ENCODE measurements around the gene EEF1AKMT3.

EEF1AKMT3 gene

DNA sequence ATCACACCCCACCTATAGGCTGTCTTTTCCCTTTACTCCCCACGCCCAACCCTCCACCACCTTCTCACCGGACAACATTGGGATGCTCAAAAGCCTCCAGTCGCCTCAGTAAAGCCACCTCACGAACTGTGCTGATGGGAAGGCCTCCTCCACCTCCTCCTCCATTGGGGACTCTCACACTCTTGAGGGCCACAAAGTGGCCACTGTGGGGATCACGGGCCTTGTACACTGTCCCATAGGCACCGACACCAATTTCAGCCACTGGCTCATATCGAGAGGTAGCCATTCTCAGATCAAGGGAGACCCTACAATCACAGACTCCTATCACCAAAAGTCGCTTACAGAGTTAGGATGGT, 21.0 kb upstream of the EEF1AKMT3 start:
- DNase-seq = no peak

DNA sequence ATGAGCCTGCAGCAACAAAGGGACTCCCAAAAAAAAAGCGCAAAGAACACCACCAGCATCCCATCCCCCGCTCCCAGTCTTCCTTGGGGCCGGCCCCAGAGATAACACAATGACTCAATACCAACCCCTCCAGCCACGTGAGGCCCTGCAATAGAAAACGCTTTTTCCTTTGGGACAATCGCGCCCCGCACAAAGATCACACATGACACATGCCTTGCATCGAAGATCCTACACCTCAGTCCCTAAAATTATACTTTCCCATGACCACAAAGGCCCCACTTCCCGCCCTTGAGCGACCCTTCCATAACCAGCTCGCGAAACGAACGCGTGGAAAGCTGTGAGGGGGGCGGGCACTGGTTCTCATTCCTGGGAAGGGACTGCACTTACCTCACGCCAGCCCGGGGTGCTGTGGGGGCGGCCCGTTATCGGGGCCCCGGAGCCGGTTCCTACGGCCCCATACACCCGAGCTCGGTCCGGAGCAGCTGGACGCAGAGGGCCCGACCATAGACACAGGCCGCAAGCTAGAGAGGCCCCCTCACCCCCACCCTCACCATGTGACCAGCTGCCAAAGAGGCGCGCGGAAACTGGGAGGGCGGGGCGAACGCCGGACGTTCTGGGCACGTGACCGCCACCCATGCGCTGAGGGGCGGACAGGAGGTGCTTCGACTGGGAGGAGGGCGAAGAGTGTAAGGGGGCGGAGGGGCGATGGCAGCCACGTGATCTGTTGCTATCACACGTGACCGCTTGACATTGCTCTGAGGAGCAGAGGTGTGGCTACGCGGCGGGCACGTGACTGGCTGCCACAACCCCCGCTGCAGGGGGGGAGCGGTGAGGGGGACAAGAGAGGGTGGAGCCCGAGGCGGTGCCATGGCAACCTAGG, 20.4 kb upstream of the EEF1AKMT3 start, which contains the start of gene CDK4:
Gene CDK4 (minus strand): TSS at position 523 of the 880 bp plus-strand sequence. CDS start 593 bp downstream, outside the sequence.
- DNase-seq = peak; percentile 98 to 99

DNA sequence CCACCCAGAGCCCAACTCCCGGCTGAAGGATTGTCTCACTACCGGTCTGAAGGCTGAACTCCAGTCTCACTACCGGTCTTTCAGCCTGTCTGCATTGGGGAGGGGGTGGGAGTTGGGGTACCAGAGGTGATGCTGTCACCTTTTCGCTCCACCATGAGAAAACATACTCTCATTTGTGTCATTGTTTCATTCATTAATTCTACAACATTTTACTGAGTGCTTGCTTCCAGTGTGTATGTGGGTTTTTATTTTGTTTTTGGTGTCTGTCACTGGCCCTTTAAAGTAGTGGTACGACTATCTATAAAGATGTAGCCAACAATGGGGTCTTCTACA, 19.8 kb upstream of the EEF1AKMT3 start:
- DNase-seq = no peak

DNA sequence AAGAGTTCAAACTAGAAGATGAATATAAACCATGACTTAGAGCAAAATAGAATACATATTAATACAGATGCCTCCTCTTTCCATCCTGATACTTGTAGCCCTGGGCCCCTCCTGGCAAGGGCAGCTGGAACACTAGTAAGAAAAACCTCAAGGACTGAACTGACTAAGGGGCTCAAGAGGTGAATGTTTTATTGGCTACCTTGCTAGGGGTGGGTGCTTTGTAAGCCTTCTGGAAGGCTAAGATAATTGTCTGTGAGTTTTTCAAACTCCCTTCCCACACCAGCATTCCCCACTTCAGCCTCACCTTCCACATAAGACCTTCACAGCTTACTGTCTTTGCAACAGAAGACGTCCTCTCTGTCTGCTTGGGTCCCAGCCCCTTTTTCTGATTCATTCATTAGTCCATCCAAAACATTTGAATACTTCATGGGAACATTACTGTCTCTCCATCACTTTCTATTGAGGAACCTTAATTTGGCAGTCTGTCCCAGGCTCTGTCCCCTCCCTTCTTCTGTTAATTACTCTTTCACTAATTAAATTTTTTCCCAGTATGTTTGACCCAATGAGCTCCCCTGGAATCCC, 18.6 kb upstream of the EEF1AKMT3 start:
- no peak for DNase-seq

DNA sequence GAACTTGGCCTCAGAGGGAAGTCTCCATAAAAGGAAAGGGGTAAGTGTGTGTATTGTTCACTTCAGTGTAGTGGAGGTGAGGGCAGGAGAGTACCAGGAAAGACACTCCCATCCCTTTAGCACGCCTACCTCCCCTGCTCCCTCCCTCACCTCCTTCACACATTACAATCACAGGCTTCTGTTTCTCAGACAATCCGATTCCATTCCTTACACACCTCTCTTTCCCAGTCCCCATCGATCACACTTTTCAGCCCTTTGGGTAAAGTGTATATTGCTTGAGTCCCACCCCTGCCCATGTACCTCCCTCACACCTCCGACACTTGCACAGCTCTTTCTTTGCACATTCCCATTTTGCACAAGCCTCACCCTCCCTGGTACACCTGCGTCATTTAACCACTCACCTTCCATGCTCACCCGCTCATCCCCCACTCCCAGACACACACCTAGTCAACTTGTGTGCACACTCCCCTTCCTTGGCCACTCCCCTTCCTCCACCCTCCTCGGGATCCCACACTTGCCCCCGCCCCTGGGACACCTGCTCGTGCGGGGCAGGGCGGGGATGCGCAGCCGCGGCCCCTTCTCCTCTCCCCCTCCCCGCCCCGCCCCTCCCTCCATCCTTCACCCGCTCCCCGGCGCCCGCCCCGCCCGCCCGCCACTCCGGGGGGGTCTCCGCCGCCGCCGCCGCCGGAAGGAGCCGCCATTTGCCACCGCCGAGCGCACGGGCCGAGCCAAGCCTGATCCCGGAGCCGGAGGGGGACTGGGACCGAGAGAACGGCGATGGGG, 17.8 kb upstream of the EEF1AKMT3 start, which contains the start of gene MARCHF9:
Gene MARCHF9 (plus strand): TSS at position 693 of the 783 bp plus-strand sequence. CDS start 426 bp downstream, outside the sequence.
- DNase-seq = peak; percentile 65 to 76

DNA sequence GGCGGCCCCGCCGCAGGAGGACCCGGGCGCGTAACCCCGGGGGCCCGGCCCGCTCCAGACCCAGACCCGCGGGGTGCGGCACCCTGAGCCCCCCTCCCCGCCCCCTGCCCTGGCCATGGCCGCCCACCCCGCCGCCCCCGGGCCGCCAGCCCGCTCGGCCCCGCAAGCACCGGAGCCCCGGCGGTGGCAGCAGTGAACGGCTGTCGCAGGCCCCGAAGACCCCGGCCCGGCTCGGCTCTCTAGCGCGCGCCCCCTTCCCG, 17.3 kb upstream of the EEF1AKMT3 start:
- no peak for DNase-seq

DNA sequence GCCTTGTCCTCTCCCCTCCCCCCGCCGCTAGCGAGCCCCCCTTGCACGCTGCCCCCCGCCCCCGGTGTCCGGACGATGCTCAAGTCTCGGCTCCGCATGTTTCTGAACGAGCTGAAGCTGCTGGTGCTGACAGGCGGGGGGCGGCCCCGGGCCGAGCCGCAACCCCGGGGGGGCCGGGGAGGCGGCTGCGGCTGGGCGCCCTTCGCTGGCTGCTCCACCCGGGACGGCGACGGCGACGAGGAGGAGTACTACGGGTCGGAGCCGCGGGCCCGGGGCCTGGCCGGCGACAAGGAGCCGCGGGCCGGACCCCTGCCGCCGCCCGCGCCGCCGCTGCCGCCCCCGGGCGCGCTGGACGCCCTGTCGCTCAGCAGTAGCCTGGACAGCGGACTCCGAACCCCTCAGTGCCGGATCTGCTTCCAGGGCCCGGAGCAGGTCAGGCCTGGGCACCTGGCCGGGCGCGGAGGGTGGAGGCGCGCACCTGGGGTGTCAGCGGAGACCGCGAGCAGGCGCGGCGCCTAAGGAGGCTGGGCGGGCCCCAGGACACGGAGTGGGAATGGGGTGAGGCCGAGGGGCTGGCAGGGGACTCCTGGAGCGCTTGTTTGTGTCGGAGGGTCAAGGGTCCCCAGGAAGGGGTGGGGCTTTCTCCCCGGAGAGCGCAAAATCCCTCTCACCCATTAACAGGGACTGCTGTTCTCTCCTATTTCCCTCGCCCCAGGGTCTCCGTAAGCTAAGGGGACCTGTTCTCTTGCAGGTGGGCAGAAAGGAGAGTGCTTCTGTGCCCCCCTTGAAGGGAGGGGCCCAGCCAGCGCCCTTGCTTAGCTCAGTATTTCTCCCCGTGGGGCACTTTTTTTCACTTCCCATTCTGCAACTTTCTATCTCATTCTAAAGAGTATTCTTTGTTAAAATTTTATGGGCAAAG, 16.7 kb upstream of the EEF1AKMT3 start:
- no peak for DNase-seq

DNA sequence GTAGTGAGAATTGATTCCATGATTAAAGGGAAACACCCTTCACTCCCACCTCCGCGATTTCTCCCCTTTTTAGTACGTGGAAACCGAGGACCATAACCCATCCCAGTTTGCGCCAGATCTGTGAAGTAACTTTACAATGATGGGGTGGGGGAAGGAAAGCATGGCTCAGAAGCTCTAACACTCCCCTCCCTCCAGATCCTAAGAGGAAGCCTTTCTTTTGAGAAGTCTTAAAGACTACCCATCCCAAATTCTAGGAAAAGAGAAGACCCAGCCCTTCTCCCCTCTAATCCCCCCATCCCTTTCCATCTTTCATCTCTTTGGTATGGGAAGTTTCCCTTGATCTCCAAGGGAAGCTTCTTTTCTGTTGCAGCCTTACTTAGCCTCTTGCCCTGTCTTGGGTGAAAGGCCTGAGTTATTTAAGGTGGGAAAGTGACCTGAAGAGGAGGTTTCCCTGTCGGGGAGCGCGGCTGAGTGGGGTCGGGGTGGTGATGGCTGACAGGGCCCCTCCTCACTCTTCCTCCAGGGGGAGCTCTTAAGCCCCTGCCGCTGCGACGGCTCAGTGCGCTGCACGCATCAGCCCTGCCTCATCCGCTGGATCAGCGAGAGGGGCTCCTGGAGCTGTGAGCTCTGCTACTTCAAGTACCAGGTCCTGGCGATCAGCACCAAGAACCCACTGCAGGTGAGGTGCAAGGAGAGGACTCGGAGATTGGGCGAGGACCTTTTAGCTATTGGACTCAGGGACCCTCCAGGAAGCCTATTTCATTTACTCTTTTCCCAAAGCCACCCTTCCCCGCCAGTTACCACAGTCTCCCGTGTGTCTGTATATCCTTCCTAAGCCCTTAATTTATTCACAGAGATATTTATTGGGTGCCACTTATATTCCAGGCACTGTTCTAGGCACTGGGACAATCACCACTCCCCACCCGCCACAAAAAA, 15.7 kb upstream of the EEF1AKMT3 start:
- no peak for DNase-seq

DNA sequence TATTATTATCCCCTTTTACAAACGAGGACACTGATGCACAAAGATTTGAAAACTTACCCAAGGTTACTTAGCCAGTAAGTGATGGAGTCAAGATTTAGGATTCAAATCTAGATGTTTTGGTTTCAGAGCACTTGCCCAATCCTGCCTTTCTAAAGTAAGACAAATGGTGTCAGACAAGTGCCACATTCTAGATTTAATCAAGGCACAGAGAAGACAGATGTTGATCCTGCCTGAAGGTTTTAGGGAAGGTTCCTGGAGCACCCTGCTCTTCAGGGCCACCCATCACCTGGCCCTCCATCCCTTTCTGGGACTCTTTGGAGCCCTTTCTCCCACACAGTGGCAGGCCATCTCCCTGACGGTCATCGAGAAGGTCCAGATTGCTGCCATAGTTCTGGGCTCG, 14.6 kb upstream of the EEF1AKMT3 start:
- DNase-seq = no peak

DNA sequence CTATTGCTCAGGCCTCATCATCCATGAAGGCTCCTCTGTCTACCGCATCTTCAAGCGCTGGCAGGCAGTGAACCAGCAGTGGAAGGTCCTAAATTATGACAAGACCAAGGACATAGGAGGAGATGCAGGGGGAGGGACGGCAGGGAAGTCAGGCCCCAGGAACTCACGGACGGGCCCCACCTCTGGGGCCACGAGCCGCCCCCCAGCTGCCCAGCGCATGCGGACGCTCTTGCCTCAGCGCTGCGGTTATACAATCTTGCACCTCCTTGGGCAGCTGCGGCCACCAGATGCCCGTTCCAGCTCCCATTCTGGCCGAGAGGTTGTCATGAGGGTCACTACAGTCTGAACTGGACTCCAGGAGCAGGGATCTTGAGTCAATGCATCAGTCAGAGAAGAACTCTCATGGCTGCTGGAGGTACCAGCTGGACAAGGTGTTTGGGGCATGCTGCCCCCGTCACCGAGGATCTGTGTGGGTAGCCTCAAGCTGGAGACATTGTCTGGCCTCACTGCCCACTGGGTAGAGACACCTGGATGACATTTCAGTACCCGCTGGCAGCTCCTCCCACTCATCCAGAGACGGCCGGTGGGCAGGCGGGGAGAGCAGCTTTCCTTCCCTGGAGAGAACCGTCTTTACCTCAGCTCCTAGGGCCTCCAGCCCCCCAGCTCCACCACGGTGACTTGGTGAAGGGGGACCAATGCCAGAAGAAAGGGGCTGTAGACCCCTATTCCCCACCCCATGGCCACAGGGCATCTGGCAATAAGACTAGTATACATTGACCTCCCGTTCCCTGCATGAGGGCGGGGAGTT, 13.7 kb upstream of the EEF1AKMT3 start:
- no peak for DNase-seq

DNA sequence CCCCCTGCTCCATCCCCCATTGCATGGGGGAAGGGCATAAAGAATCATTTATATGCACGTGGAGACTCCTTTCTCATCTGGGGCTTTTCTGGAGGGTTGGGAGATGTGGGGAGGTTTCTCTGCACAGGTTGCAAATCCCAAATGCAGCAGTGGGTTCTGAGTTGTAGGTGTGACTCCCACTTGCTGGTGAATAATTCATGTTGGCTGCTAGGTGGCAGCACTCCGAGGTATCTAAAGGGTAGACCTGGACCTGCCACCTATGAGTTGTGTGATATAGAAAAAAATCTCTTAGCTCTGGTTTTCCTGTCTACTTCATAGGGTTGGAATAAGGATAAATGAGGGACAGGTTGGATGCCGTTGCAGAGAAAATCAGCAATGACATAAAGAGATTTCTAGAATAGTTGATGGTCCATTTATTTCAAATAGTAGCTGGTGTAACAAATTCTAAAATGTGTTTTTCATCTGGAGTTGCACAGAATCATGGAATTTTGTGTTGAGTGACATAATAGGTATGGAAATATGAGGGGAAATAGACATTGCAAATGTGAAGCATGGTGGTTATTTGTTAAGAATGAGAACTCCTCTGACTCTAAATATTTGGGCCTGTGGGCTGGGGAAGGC, 12.9 kb upstream of the EEF1AKMT3 start:
- DNase-seq = peak; percentile 20

DNA sequence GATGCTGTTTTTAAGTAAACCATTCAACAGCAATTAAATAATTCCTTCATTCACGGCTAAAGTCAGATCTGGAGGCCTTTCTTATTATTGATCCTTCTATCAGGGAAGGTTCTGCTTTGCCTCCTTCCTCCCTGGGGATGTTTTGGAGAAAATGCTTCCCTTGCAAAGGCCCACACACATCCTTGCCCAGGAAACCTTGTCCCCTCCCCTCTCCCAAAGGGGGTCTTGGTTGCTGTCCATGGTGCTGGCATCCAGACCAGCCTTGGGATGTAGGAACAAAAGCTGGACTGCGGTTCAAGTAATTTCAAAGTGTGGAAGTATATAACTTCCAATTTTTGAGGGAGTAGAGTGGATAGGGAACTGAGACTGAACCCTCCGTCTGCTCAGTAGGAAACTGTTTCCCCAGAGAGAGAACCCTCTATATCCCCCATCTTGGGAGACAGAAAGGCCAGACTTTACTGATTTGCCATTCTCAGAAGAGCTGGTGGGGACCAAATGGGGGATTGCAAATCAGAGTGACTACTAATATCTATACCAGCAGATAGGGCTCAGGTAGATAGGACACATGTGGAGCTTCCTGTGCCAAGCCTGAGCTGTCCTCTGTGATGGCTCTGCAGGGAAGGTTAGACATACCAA, 11.9 kb upstream of the EEF1AKMT3 start:
- DNase-seq = no peak

DNA sequence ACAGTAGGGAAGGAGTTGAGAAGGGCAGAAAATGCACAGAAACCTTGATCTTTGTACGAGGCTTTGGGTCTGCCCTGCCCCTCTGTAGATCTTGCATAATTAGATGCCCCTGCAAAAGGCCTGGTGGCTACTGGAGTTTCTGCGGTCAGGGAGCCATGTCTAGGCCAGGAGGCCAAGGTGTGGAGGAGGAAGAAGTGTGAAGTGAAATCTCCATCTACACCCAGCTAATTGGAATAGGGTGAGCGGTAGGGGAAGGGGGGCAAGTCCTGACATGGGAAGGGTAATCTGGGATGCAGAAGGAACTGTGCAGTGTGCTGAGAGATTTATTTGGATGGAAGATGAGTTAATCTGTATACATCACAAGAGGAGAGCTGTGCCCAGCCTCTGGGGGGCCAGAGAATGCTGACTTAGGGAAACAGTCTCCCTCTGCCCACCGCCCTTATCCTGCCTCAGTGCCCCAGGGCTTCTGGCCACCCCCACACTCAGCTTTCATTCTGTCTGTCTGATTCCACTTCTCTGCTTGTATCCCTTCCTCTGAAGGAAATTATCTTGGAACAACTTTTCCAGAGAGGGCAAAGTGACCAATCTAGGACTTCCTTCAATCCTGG, 10.9 kb upstream of the EEF1AKMT3 start:
- DNase-seq = no peak

DNA sequence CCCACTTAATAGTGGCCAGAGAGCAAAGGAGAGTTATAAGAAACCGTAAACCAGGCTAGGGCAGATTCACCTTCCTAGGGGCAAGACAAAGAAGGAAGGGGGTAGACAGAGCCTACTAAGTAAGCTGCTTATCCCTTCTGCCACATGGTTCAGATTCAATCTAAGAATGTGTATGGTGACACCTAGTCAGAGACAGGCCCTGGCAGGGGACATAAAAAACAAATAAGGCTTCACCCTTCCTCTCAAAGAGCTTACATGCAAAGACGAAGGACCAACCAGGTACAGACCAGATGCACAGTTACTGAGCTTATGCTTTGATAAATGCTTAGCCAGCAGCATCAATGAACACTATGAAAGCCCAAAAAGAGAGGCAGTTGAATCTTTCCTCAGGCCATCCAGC, 10.0 kb upstream of the EEF1AKMT3 start:
- no peak for DNase-seq

DNA sequence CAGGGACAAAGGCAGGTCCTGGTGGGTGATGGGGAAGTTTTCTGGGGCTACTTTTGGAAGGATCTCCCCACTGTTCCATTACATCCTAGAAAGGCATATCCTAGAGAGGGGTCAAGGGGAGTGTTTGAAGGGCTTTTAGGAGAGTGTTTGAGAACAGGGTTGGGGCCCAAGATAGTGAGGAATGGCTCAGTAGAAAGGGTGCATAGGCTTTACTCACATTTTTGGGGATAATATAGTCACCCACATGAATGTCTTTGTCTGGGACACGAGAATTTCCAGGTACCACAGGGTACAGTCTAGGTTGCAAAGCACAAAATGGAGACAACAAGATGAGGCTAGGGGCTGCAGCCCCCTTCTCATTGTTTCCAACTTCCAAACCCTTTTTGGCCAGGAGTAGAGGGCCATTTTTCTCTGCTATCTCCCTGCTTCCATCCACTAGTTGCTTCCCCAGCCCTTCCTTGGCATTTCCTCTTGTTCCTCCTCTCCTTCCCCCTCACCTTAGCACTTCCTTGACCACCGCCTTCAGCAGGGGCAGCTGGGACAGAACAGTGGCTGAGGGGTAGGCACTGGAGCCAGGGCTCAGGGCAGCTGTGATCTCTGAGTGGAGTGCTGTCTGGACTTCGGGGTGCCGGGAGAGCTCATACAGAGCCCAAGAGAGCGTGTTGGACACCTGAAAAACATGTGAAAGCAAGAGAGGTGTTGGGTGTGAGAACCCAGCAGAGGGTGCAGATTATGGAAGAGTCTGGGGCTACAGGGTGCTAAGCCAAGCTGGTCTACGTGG, 8.3 kb upstream of the EEF1AKMT3 start:
- no peak for DNase-seq

DNA sequence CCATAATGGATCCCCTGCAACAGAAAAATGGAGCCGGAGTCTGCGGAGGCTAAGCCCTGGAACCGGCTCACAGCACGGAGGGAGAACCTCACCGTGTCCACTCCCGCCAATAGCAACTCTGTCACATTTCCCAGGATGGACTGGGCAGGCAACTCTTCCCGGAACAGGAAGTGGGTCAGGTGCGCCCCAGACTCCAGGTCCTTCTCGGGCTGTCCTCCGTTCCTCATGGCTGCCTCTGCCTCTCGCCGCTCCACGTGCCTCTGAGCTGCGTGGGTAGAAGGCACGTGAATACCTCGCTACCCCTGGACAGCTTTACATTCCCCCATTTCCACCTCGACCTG, 7.8 kb upstream of the EEF1AKMT3 start:
- DNase-seq = no peak

DNA sequence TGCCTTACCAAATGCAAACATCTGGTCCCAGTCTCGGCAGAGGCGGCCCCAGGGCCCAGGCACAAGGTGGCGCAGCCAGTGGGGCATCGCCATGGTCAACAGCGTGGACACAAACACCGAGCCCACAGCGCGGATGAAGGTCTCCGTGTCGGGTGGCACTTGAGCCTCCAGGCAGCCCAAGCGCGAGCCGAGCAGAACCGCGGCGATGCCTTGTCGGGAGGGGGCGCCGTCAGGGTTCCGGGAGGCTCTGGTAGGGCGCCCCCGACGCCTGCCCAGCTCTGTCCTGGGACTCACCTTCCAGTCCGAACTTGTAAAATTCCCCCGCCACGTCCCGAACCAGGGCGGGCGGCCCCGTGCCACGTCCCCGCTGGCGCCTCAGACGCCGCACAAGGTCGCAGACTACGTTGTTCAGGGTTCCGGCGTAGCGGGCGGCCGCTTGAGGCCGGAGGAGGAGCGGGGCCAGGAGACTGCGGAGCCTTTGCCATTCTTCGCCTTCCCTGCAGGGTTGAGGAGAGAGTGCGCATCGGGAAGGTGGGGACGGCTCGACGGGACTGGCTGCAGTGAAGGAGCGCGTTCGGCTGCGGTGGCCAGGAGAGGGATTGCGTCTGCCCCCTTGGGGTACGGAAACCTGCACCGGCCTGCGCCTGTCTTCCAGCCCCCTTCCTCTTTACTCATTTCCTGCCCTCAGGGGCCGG, 7.3 kb upstream of the EEF1AKMT3 start:
- no peak for DNase-seq
